Lung (tissue), 12 donors: ENCODE data around the gene BMPR1B. TPM values are rescaled to one million over a fixed set of nuclear protein-coding genes. Genes with fewer than 3 reads are reported as not detected.

ENCODE experiments used
- ATAC-seq: fragments of 200-7000 bp; cut with Tn5 transposase; one replicate; pipeline ENCODE4 v1.9.1; 2020; ENCODE audit warnings: moderate number of reproducible peaks; ENCODE audit not compliant: insufficient read depth, low FRiP score
- DNase-seq, 3 donors: peaks; one replicate each; pipeline ENCODE4 v3.0.0-alpha.2; 2013 to 2017
- H3K27ac ChIP-seq, 2 donors: one replicate each; pipeline ENCODE4 v1.5.1; 2013; ENCODE audit warnings: mild to moderate bottlenecking in 2 of 2, moderate library complexity in 2 of 2, control low read depth in 1 of 2, inconsistent platforms in 1 of 2, low read depth in 1 of 2, low read length in 1 of 2
- H3K27me3 ChIP-seq, 3 donors: one replicate each; pipeline ENCODE4 v1.5.1; 2013; ENCODE audit warnings: low read length in 2 of 3; ENCODE audit not compliant: control insufficient read depth in 3 of 3, insufficient read depth in 3 of 3
- H3K36me3 ChIP-seq, 4 donors: one replicate each; pipeline ENCODE4 v1.5.1; 2013; ENCODE audit warnings: low read length in 4 of 4, mild to moderate bottlenecking in 1 of 4, moderate library complexity in 1 of 4; ENCODE audit not compliant: control insufficient read depth in 4 of 4, insufficient read depth in 4 of 4
- H3K4me1 ChIP-seq, 5 donors: one replicate each; pipeline ENCODE4 v1.5.1; 2013; ENCODE audit warnings: low read length in 5 of 5, mild to moderate bottlenecking in 2 of 5, moderate library complexity in 1 of 5; ENCODE audit not compliant: control insufficient read depth in 5 of 5, insufficient read depth in 5 of 5
- H3K4me3 ChIP-seq: one replicate; pipeline ENCODE4 v1.5.1; 2013; ENCODE audit warnings: mild to moderate bottlenecking, control low read depth, moderate library complexity
- H3K9ac ChIP-seq, 2 donors: one replicate each; pipeline ENCODE4 v1.5.1; 2013; ENCODE audit warnings: low read length in 2 of 2, control low read depth in 1 of 2; ENCODE audit not compliant: insufficient read depth in 1 of 2
- H3K9me3 ChIP-seq, 4 donors: one replicate each; pipeline ENCODE4 v1.5.1; 2013; ENCODE audit warnings: low read length in 3 of 4, mild to moderate bottlenecking in 1 of 4, moderate library complexity in 1 of 4; ENCODE audit not compliant: control insufficient read depth in 4 of 4, insufficient read depth in 3 of 4
- CTCF ChIP-seq: IDR thresholded peaks from 2 replicates; pipeline ENCODE4 v1.5.1; 2012; ENCODE audit warnings: mild to moderate bottlenecking; ENCODE audit errors: control extremely low read depth, extremely low read depth
- WGBS, 2 donors: extraction: QIAGEN DNeasy Blood & Tissue Kit; methylation state at CpG; one replicate each; pipeline ENCODE4 v1.1.7; 2013; 5-methylcytosine and 5-hydroxymethylcytosine counted together
- polyA plus RNA-seq, 2 donors: library from polyadenylated mRNA; stranded (reverse); fragments of 200-250 nt; gene quantifications; one replicate each; pipeline ENCODE4 v1.2.1, GENCODE V29; 2013
- total RNA-seq, 2 donors: library from RNA; depleted of rRNA in 1 of 2; stranded (reverse); fragments of >200 nt in 1 of 2; gene quantifications; one replicate each; pipeline ENCODE4 v1.2.1, GENCODE V29; 2014 to 2021
- donor health status: control.
- donor health status: control.
- donor health status: Bipolar disorder and iron deficiency.
- donor health status: healthy.
- donor health status: DM: yes; HTN: yes; CAD: no.

Gene BMPR1B
- total and polyA plus RNA-seq, 4 donors = 0.65 to 7.3 (median 1.9) TPM

- TF ChIP-seq CTCF = no peak
- H3K4me3 ChIP-seq = no peak overlapping the region
- H3K9ac ChIP-seq = no peak overlapping the region
- H3K4me1 ChIP-seq = no peaks in the 10 kb centered on the region
- no peaks in the 10 kb centered on the region for H3K9me3 ChIP-seq
- ATAC-seq = no peak
- no peak overlapping the region for H3K27ac ChIP-seq
- H3K27me3 ChIP-seq = no peaks in the 10 kb centered on the region
- DNase-seq = no peak
- WGBS, 2 donors = 91 to 96% methylated on average over 1 of the region's 1 CpG
- no peaks in the 10 kb centered on the region for H3K36me3 ChIP-seq
These were observed 263.3 kb downstream of the BMPR1B start for GRCh38 chr4:95021099-95021498.

- TF ChIP-seq CTCF = no peak
- no peak overlapping the region for H3K4me3 ChIP-seq
- no peaks in the 10 kb centered on the region for H3K4me1 ChIP-seq
- no peak for ATAC-seq
- no peaks in the 10 kb centered on the region for H3K36me3 ChIP-seq
- H3K9me3 ChIP-seq = no peaks in the 10 kb centered on the region
- peak in 2 of 3 donors; percentile 11 to 13 for DNase-seq
- 77 to 83% methylated on average over 5 of the region's 5 CpGs for WGBS, 2 donors
- H3K9ac ChIP-seq = no peak overlapping the region
- no peaks in the 10 kb centered on the region for H3K27me3 ChIP-seq
- H3K27ac ChIP-seq = no peak overlapping the region
These were observed 265.4 kb downstream of the BMPR1B start for GRCh38 chr4:95023110-95023509.

GRCh38 chr4:95027905-95028618 lies 270.3 kb downstream of the BMPR1B start:
- H3K27me3 ChIP-seq = no peaks in the 10 kb centered on the region
- ATAC-seq = no peak
- no peak overlapping the region for H3K9ac ChIP-seq
- no peak overlapping the region for H3K27ac ChIP-seq
- TF ChIP-seq CTCF = no peak
- no peak overlapping the region for H3K4me3 ChIP-seq
- H3K4me1 ChIP-seq = no peaks in the 10 kb centered on the region
- no peaks in the 10 kb centered on the region for H3K9me3 ChIP-seq
- DNase-seq = no peak
- H3K36me3 ChIP-seq = no peaks in the 10 kb centered on the region

GRCh38 chr4:95038791-95039190 lies 281.0 kb downstream of the BMPR1B start:
- Histone ChIP-seq H3K27me3 (no peaks in the 10 kb centered on the region), H3K4me3 (no peak overlapping the region), H3K36me3 (no peaks in the 10 kb centered on the region), H3K9ac (no peak overlapping the region), H3K4me1 (no peaks in the 10 kb centered on the region), H3K27ac (no peak overlapping the region), H3K9me3 (peaks cover 0 to 4% (median 0%) of the 10 kb centered on the region in 4 donors)
- DNase-seq (no peak), ATAC-seq (no peak)
- TF ChIP-seq CTCF = no peak
- 96 to 97% methylated on average over 4 of the region's 4 CpGs for WGBS, 2 donors
